ENCODE data around the gene ZNF14. TPM values are rescaled to one million over a fixed set of nuclear protein-coding genes. Genes with fewer than 3 reads are reported as not detected.

ZNF14 gene
- total and polyA plus RNA-seq, 2 of the 13 experiments (the other 11 are each of a cell fraction or from before 2014, with no cell fraction given) = 1.9 to 6.2 TPM

DNA sequence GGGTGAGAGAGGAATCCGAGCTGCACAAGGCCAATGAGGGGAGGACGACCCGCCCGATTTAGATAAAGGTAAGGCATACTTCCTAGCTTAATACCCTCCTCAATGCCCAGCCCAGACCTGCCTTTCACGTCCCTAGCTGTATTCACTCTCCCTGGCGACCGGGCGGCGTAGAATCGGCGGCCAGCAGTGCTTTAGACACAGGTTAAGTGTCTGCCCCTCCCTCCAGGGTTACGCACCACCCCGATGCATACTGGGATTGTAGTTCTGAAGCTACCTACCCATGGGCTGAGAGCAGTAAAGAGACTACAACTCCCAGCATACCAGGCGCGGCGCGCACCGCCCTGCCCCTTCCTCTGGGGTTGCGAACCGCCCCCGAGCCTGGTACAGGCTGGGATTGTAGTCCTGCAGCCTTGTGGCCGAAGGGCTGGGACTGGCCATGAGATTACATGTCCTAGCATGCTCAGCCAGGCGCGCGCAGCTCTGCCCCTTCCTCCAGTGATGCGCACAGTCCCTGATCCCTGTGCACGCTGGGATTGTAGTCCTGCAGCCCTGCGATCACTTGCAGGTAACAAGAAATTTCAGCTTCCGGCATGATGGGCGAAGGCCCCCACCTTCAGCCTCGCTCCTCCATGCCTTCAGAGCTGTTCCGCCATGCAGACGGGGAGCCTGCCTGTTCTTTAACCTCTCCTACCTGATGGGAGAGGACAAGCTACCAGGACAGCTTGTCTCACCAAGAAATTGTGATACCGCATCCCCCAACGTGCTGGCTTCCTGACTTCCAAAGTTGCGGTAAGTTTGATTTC lies 43.5 kb upstream of the ZNF14 start (continued):
- TF ChIP-seq HNRNPLL (IDR thresholded peaks at IDR 0.05; ENCODE audit: low read depth, low read length, poor library complexity, severe bottlenecking) = peak; percentile 82
- TF ChIP-seq, protein P1, sequence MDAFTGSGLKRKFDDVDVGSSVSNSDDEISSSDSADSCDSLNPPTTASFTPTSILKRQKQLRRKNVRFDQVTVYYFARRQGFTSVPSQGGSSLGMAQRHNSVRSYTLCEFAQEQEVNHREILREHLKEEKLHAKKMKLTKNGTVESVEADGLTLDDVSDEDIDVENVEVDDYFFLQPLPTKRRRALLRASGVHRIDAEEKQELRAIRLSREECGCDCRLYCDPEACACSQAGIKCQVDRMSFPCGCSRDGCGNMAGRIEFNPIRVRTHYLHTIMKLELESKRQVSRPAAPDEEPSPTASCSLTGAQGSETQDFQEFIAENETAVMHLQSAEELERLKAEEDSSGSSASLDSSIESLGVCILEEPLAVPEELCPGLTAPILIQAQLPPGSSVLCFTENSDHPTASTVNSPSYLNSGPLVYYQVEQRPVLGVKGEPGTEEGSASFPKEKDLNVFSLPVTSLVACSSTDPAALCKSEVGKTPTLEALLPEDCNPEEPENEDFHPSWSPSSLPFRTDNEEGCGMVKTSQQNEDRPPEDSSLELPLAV (CRISPR knock-in tag; conservative IDR thresholded peaks at IDR 0.05; ENCODE audit: low read depth) = no peak
- no peak for TF ChIP-seq ZC3H4 (CRISPR knock-in tag; IDR thresholded peaks at IDR 0.05; ENCODE audit: borderline replicate concordance)
- TF ChIP-seq DPF2 (CRISPR knock-in tag; IDR thresholded peaks at IDR 0.05; ENCODE audit: borderline replicate concordance, low read depth) = no peak
- 0 out of 2 replicates have a peak, but pooled peaks have one; percentile 30 for TF ChIP-seq DNMT3B (CRISPR knock-in tag; conservative IDR thresholded peaks at IDR 0.05)
- no peak for TF ChIP-seq ZNF768 (CRISPR knock-in tag; IDR thresholded peaks at IDR 0.05)
- TF ChIP-seq ZFX (CRISPR knock-in tag; IDR thresholded peaks at IDR 0.05; ENCODE audit: low read depth) = peak; percentile 72
- TF ChIP-seq CREB1 (IDR thresholded peaks at IDR 0.05) = peak; percentile 80
- TF ChIP-seq CREB1 (CRISPR knock-in tag; IDR thresholded peaks at IDR 0.05) = peak; percentile 97
- no peak for TF ChIP-seq PTBP1 (IDR thresholded peaks at IDR 0.05; ENCODE audit: low read depth, low read length, poor library complexity, severe bottlenecking)
- TF ChIP-seq, protein P2, sequence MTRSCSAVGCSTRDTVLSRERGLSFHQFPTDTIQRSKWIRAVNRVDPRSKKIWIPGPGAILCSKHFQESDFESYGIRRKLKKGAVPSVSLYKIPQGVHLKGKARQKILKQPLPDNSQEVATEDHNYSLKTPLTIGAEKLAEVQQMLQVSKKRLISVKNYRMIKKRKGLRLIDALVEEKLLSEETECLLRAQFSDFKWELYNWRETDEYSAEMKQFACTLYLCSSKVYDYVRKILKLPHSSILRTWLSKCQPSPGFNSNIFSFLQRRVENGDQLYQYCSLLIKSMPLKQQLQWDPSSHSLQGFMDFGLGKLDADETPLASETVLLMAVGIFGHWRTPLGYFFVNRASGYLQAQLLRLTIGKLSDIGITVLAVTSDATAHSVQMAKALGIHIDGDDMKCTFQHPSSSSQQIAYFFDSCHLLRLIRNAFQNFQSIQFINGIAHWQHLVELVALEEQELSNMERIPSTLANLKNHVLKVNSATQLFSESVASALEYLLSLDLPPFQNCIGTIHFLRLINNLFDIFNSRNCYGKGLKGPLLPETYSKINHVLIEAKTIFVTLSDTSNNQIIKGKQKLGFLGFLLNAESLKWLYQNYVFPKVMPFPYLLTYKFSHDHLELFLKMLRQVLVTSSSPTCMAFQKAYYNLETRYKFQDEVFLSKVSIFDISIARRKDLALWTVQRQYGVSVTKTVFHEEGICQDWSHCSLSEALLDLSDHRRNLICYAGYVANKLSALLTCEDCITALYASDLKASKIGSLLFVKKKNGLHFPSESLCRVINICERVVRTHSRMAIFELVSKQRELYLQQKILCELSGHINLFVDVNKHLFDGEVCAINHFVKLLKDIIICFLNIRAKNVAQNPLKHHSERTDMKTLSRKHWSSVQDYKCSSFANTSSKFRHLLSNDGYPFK (CRISPR knock-in tag; IDR thresholded peaks at IDR 0.05; ENCODE audit: borderline replicate concordance) = peak; percentile 88; the same call in 1 of the 2 replicates
- TF ChIP-seq, protein P3, sequence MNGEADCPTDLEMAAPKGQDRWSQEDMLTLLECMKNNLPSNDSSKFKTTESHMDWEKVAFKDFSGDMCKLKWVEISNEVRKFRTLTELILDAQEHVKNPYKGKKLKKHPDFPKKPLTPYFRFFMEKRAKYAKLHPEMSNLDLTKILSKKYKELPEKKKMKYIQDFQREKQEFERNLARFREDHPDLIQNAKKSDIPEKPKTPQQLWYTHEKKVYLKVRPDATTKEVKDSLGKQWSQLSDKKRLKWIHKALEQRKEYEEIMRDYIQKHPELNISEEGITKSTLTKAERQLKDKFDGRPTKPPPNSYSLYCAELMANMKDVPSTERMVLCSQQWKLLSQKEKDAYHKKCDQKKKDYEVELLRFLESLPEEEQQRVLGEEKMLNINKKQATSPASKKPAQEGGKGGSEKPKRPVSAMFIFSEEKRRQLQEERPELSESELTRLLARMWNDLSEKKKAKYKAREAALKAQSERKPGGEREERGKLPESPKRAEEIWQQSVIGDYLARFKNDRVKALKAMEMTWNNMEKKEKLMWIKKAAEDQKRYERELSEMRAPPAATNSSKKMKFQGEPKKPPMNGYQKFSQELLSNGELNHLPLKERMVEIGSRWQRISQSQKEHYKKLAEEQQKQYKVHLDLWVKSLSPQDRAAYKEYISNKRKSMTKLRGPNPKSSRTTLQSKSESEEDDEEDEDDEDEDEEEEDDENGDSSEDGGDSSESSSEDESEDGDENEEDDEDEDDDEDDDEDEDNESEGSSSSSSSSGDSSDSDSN (CRISPR knock-in tag; IDR thresholded peaks at IDR 0.05) = peak; percentile 78
- TF ChIP-seq, protein P4, sequence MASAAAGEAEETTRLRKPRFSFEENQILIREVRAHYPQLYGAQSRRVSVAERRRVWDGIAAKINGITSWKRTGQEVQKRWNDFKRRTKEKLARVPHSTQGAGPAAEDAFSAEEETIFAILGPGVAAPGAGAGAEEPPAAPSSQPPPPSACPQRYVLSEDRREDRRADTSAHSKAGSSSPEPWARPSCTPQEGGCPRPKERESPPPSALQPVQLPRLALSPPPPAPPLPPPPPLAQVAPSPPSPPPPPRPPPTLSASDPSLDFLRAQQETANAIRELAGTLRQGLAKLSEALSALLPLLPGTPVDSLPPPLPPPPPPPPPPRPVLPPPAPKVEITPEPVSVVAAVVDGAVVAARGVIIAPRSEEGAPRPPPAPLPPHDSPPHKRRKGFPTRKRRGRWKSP (CRISPR knock-in tag; IDR thresholded peaks at IDR 0.05) = peak; percentile 67; the same call in 1 of the 2 replicates
- no peak for TF ChIP-seq AKAP8 (CRISPR knock-in tag; IDR thresholded peaks at IDR 0.05)
- TF ChIP-seq, protein P5, sequence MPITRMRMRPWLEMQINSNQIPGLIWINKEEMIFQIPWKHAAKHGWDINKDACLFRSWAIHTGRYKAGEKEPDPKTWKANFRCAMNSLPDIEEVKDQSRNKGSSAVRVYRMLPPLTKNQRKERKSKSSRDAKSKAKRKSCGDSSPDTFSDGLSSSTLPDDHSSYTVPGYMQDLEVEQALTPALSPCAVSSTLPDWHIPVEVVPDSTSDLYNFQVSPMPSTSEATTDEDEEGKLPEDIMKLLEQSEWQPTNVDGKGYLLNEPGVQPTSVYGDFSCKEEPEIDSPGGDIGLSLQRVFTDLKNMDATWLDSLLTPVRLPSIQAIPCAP (CRISPR knock-in tag; IDR thresholded peaks at IDR 0.05; ENCODE audit: low read depth) = no peak
- TF ChIP-seq ZNF543 (CRISPR knock-in tag; IDR thresholded peaks at IDR 0.05) = no peak; the same call in 1 of the 2 replicates
- TF ChIP-seq, protein P6, sequence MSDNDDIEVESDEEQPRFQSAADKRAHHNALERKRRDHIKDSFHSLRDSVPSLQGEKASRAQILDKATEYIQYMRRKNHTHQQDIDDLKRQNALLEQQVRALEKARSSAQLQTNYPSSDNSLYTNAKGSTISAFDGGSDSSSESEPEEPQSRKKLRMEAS (IDR thresholded peaks at IDR 0.05) = peak; percentile 74
- TF ChIP-seq CENPT (CRISPR knock-in tag; IDR thresholded peaks at IDR 0.05; ENCODE audit: low read depth) = no peak
